NCI-H146 (cell line): ENCODE measurements around the gene DNAJA3.
A peak's percentile ranks its signal among the peaks of the same experiment; 100 is the strongest.

Experiments
- DNase-seq: peaks from one replicate; lab custom pipeline; 2025; lab: John Stamatoyannopoulos, UW

DNAJA3 gene

GRCh38 chr16:4407543-4408322 lies 17.9 kb upstream of the DNAJA3 start:
- no peak for DNase-seq

- DNase-seq = no peak
Observed at GRCh38 chr16:4408323-4408690, 17.4 kb upstream of the DNAJA3 start.

DNA sequence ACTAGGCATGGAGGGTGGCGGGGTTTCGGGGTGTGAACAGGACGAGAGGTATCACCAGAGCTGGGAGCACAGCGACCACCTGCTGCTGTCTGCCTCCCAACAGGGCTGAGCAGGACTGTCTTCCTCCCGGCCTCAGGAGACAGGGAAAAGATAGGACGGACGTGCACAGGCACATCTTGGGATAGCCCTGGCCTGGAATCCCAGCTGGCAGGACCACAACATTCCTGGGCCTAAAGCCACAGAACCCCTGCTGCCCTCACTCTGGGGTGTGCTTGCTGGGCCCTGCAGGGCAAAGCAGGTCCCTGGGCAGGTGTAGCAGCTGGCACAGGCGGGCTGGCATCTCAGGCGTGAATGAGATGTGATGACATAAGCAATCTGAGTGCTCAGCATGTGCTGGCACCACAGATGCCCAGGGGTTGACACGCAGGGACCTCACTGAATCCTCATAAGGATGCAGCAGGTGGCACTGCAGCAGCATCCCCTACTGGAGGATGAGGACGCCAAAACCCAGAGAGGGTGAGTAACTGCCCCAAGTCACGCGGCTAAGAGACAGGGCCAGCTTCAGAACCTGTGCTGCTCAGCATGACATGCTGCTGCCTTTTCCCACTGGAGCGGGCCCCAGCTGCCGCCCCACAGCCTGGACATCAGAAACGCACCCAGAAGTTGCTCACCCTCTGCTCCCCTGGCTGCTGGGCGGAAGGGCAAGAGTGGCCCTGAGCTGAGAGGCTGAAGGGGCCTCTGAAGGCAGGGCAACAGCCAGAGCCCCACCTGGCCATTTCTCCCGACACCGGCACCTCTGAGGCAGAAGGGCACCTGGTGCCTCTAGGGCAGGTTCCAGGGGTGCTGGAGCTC lies 16.4 kb upstream of the DNAJA3 start:
- DNase-seq = no peak

DNA sequence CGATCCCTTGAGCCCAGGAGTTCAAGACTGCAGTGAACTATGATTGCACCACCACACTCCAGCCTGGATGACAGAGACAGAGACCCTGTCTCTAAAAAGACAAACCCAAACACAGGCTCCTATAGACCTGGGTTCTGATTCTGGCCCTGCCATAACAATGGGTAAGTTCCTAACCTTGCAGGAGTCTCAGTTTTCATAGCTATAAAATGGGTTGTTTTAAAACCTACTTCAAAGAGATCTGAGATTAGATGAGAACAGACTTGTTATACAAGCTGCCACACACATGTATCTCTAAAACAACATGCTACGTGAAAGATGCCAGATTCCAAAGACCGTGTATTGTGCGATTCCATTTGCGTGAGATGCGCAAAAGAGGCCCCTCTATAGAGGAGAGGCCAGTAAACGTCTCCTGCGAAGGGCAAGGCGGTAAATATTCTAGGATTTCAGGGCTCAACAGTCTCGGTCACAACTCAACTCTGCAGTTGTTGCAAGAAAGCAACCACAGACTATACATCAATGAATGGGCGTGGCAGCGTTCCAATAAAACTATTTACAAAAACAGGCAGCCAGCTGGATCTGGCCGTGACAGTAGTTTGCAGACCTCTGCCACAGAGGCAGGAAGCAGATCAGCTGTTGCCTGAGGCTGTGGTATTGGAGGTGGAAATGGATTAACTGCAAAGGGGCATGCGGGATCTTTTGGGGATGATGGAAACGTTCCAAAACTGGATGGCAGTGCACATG lies 15.2 kb upstream of the DNAJA3 start:
- no peak for DNase-seq

- no peak for DNase-seq
Observed at GRCh38 chr16:4411684-4412083, 14.0 kb upstream of the DNAJA3 start.

DNA sequence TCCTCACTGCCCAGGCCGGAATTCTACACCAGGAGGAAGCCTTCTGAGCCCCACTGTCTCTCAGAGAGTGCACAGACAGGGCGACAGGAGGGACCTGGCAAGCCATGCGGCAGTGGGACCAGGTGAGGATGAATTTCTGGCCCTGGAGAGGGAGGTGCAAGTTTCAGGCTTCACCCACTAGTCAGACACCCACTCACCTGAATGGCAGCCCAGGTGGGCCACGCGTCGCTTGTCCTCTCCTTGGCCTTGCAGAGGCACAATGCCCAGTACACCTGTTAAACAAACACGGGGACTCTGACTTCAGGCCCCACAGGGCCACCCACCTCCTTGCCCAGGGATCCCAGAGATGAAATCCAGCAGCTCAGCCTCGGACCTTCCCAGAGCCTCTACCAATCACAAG lies 13.5 kb upstream of the DNAJA3 start:
- DNase-seq = no peak

DNA sequence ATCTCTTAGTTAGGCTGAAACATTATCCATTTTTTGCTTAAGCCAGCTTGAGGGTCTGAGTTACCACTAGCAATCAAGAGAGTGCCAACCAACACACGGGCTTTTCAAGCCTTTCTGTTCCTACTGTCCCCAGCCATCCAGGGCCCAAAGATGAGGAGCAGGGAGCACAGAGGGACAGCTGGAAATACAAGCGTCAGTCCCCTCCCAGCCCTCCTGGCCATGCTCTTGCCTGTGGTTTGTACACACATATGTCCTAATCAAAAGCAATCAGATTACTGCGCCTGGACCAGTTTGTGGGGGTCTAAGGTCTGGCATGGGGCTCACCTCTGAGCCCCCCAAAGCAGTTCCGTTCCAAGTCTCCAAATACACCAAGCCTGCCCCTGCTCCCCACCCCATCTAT lies 12.8 kb upstream of the DNAJA3 start:
- DNase-seq = no peak

GRCh38 chr16:4414187-4414917 lies 11.3 kb upstream of the DNAJA3 start:
- peak; percentile 56 for DNase-seq

DNA sequence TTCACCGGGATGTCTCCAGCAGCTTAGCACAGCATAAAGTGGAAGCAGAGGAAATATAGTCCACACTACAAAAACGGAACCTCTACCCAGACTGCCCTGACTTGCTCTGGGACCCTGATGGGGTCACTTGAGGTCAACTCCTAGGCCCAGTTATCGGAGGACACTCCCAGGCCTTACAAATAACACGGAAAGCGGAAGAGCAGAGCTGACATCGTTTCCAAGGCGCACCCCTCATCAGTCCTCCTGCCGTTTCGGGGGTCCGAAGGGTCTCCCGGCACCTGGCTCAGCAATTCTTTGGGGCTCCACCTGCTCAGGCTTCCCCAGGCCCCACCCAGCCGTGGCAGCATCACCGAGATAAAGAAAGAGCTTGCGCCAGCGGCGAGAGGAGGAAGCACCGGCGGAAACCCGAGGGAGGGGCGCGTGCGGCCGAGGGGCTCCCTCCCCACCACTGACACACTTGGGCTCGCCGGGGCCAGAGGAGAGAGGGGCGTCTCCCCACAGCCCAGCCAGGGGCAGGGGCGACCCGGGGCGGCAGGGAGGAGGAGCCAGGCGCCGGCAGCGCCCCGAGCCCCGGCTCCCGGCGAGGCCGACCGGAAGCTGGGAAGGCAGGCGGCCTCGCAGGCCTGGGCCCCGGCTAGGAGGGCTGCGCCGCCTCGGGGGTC lies 10.0 kb upstream of the DNAJA3 start:
- peak; percentile 56 for DNase-seq

DNA sequence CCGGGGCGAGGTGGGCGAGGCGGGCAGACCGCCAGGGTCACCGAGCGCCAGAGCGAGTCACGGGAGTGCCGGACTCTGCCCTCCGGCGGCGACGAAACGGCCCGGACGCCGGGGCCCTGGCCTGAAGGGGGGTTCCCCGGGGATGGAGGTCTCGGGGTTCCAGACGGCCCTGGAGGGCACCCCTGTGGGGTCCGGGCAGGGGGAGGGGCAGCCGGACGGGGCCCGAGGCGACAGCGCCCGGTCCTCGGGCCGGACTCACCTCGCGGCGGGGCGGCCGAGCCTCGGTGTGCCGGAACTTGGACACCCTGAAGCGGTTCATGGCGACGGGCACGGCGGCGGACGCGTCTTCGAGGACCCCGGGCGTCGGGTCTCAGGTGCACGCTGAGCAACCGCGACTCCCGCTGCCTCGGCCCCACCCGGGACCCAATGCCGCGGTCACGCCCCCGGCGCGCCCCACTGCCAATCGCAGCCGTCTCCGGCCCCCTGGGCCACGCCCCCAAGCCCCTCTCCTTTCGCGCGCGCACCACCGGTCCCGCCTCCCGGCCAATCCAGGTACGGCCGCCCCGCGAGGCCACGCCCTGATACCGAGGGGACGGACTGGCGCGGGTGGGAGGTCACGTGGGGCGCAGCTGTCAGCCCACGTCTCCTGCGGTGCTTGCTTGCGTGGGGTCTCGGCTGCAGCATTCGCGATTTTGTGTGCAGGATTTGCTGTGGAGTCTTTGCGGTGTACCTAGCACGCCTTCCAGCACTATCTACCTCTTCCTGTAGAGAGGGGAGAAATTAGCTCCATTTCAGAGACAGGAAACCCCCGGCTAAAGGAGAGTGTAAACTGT lies 9.3 kb upstream of the DNAJA3 start, which contains the start of gene CORO7:
Gene CORO7 (minus strand): TSS at position 397 of the 833 bp plus-strand sequence. CDS start 78 bp downstream, at position 319.
- peak; percentile 96 for DNase-seq

DNA sequence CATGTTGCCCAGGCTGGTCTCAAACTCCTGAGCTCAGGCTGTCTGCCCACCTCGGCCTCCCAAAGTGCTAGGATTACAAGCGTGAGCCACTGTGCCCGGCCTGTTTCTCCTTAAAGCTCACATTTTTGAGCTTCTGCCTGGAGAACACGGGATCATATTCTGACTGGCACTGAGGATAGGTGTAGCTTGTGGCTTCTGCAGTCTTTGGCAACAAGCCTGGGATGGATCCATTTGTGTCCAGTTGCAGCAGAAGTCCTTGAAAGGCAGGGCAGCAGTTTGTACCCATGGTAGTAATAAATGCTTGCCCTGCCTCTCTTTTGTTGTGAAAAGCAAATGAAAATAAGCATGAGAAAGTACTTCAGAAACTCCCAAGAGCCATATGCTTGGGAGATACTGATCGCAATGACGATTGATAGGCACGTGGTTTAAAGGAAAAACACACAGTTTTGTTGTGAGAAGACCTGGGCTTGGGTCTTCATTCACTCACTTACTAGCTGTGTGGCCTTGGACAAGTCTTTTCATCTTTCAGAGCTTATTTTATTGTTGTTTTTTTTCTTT lies 6.2 kb upstream of the DNAJA3 start:
- no peak for DNase-seq

DNA sequence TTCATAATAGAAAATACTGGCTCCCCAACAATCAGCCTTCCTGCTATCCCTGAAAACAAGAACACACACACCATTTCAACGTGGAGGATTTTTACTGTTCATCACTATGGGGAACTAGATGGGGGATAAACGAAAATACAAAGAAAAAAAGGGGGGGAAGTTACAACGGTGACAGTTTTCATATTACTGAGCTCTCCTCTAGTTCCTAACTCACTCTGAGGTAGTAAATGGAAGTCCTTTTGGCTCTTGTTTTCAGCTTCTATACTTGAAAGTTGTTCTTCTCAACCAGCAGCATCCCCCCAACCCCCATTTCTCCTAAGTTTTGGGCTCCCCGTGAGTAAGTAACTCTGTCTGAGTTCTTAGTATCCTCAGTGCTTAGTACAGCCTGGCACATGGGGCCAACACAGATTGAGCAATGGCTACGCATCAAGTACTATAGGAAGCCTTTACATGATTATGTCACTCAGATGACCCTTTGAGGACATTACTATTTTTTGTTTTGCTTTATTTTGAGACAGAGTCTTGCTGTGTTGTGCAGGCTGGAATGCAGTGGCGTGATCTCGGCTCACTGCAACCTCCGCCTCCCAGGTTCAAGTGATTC lies 5.1 kb upstream of the DNAJA3 start:
- no peak for DNase-seq

GRCh38 chr16:4426021-4426684 lies 485 bp downstream of the DNAJA3 start:
- DNase-seq = peak; percentile 68

GRCh38 chr16:4426722-4427372 lies 1.2 kb downstream of the DNAJA3 start:
- DNase-seq = no peak

DNA sequence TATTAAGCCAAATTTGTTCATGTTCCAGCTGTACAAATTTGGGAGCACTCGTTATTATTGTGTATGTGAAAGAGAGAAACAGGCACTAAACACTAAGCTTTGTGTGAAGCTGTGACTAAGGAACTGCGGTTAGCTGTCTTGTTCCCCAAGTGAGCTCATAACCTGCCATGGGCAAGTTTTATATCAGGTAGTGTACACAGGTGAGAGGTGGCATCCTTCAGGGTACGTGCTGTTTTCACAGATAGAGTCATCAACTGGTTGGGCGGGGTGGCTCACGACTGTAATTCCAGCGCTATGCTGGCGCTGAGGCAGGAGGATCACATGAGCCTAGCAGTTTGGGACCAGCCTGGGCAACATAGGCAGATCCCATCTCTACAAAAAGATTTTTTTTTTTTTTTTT lies 2.8 kb downstream of the DNAJA3 start:
- no peak for DNase-seq

GRCh38 chr16:4431023-4431422 lies 5.4 kb downstream of the DNAJA3 start:
- no peak for DNase-seq

GRCh38 chr16:4433228-4433627 lies 7.6 kb downstream of the DNAJA3 start:
- DNase-seq = no peak
